ENCODE data around the gene ARHGAP22. TPM values are rescaled to one million over a fixed set of nuclear protein-coding genes. Genes with fewer than 3 reads are reported as not detected.

Gene ARHGAP22
- total RNA-seq, 1 experiment from 2014 or later: 0.10 TPM

- DNase-seq (ENCODE audit: low spot score): no peak
Observed at GRCh38 chr10:48465860-48466521, 138.9 kb downstream of the ARHGAP22 start.

DNA sequence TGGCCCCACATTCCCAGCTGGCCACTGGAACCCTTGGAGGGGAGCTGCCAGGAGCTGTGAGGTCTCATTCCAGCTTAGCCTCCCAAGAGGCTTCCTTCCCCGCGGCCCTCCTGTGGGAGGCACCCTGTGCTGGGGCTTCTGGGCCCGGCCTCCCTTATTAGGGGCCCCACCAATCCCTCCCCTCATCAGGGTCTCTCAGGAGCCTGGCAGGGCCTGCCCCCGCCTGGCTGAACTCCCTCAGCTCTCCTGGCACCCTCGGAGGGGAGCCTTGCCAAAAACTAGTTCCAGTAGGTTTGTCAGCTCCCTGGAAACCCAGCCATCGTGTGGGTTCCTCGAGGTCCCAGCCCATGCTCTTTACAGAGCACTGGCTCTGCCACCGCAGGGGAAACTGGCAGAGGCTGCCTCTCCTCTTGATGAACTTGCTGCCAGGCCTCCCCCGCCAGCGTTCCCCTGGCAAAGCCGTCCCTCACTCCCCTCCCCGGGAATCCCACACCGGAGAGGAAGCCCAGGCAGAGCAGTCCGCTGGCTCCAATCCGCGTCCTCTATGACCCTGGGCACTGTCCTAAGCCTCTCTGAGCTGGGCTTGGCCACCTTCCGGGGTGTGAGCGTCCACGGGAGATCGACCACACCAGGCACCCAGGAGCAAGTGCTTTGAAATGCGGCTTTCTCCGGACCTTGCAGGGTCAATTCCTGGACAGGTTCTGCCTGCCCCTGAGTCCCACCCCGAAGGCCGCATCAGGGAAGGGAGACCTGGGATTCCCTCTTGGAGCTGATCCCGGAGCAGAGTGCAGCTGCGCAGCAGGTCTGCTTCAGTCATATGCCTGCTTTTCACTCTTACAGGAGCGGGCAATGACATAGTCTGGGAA lies 139.8 kb downstream of the ARHGAP22 start:
- DNase-seq (ENCODE audit: low spot score): no peak

DNA sequence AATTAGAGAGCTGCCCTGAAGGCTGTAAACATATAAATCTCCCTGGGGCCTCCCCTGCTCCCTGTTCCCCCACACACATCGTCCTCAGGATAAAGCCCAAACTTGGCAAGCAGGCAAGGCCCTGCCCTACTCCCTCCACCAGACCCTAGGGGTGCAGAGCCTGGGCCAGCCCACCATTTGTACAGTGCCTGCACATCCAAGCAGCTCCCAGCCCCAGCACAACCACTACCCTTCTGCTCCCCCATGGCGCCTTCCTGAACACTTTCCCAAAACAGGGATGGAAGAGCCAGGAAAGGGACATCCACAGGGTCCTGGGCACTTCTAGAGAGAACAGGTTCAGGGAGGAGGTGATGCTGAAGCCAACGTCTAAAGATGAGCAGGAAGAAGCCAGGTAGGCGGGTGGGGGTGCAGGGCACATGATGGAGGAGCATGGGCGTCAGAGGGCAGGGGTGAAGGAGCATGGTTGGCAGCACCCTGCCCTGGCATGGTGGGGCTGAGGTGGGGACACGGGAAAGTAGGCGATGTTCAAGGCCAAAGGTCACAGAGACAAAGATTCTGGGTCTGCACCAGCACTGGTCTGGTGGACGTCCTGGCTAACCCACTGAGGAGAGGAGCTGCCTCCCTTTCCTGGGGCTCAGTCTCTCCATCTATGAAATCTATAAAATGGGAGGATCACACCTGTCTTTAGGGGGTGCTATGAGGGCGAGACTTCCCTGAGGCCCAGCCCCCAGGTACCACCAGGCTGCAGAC lies 140.6 kb downstream of the ARHGAP22 start:
- DNase-seq (ENCODE audit: low spot score): no peak

- DNase-seq (ENCODE audit: low spot score): peak; percentile 2
Observed at GRCh38 chr10:48463318-48464003, 141.4 kb downstream of the ARHGAP22 start.

GRCh38 chr10:48462482-48463020 lies 142.3 kb downstream of the ARHGAP22 start:
- no peak for DNase-seq (ENCODE audit: low spot score)

DNA sequence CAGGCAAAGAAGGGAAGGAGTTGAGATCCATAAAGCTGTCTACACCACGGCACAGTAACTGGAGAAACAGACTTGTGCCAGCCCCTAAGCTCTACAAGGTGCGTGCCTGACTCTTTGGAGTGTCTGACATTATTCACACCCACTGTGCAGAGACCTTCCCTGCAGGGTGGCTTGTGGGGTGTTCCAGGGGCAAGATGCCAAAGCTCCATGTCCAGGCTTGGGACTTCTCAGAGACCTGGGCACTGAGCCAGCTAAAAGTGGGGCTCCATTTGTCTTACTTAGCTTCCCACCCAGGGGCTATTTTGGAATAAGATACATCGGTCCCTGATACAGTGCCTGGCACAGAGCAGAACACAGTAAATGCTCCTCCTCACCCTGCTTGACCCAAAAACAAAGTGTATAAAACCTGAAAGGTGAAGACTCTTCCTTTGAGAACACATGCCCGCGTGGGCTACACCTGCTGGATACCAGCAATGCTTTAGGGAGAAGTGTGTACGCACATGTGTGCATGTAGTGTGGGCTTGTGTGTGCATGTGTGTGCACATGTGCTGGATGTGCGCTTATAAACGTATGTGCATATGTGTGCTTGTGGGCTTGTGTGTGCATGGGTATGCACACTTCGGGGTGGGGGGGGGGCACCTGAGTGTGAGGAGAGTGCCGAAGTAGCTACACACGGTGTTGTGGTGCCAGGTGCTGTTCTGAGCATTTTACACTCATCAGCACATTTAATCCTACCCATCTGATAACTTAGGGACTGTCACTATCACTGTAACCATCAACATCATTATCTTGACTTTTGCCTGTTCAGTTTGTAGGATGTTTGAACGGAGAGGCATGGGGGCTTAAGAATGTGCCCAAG lies 143.0 kb downstream of the ARHGAP22 start:
- DNase-seq (ENCODE audit: low spot score): no peak

- no peak for DNase-seq (ENCODE audit: low spot score)
Observed at GRCh38 chr10:48460182-48460581, 144.7 kb downstream of the ARHGAP22 start.

GRCh38 chr10:48459270-48460150 lies 145.4 kb downstream of the ARHGAP22 start:
- DNase-seq (ENCODE audit: low spot score): no peak

GRCh38 chr10:48458662-48459048 lies 146.2 kb downstream of the ARHGAP22 start:
- no peak for DNase-seq (ENCODE audit: low spot score)

- DNase-seq (ENCODE audit: low spot score): no peak
Observed at GRCh38 chr10:48457949-48458661, 146.8 kb downstream of the ARHGAP22 start.

DNA sequence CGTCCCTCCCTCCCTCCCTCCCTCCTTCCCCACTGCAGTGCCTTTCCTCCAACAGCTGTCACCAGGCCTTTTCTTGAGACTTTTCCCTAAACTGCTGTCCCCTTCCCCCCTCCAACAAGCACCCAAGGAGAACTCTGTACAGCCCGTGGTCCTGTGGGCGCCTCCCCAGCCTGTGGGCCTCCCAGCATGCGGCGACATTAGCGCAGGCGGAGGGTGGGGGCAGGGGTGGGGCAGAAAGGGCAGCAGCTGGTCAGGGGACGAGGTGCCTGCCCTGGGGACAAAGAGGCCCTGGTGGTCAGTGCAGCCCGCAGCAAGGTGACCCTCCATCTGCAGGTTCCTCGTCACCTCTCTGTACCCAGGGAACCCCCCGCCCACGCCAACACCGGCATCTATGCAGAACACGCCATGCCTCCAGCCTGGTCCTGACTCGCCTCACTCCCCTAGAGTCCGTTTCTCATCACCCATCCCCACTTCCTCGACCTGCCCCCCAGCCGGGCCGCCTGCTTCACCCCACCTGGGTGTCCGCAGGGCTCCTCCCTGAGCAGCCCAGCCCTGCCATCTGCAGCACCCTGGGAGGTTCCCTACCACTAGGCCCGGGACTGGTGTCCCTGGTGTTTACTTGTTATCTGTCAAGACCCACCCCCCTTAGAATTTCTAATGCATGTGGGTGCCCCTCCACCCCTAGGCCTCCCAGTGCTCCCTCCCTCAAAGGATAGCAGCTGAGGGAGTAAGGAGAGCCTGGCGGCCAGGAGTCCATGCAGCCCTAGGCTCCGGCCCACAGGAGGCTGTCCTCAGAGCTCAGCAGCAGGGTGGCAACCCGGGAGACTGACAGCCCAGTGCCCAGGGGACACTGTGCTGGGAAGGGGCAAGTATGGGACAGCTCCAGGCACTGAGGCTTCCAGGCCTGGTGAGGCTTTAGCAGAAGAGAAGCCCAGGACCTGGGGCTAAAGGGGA lies 147.8 kb downstream of the ARHGAP22 start:
- no peak for DNase-seq (ENCODE audit: low spot score)

- DNase-seq (ENCODE audit: low spot score): no peak
Observed at GRCh38 chr10:48456361-48456804, 148.5 kb downstream of the ARHGAP22 start.

DNA sequence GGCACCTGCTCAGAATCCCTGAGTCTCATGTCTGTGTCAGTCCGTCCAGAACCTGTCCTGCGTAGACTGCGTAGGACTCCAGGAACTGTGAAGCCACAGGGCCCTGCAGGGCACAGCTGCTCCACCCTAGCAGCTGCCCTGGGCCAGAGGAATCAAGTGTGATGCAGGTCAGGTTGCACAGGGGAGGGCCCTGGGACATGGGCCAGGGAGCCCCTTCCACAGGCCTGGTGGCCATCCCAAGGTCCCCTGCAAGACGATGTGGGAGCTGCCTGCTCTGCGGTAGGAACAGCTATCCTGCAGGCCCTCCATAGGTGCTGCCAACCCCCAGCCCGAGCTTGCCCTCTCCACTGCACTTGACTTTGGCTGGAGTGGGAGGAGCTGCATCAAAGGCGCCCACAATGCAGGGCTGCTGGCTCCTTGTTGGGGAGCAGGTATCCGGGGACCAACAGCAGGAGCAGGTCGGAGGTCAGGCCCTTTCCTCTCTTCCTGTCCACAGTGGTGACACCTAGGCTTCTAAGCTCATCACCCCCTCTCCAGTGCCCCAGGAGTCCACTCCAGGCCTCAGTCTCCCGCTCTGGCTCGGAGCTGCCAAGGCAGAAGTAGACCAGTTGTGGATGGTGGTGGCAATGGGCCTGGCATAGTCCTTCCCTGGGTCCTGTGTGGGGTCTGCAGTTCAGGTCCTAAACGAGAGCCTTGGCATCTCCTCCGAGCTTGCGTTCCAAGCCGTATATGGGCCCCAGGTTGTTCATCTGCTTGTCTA lies 149.3 kb downstream of the ARHGAP22 start:
- DNase-seq (ENCODE audit: low spot score): no peak

GRCh38 chr10:48455055-48455391 lies 149.8 kb downstream of the ARHGAP22 start:
- DNase-seq (ENCODE audit: low spot score): no peak

DNA sequence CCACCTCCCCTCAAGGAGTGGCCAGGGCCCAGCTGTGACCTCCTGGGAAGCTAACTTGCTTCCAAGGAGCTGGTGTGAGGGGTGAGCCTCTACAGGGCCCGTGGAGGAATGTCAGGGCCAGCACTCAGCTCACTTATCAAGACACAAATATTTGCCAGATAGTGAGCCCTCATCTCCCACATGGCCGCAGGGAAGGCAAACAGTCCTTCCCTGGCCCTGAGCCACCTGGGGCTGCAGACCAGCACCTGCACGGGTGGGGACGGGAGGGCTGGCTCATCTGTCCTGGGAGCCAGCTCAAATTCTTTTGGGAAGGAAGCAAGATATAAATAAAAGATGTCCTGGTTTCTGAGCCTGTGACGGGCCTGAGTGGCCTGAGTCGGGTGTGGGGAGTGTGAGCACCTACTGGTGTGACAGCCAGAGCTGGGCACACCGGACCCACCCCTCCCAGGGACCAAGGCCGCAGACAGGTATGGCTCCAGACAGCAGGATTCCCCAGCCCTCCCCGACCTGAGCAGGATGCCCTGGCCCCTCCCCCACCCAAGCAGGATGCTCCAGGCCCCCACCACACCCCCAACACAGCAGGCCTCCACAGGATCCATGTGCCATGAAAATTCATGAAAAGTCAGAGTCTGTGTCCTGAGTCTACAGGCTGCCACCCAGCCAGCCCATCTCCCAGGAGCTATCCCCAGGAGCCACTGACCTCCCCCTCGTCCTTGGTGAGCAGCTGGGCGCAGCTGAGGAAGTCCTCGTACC lies 150.4 kb downstream of the ARHGAP22 start:
- no peak for DNase-seq (ENCODE audit: low spot score)
